Activated CD4-positive, alpha-beta T cell treated with anti-CD3 and anti-CD28 coated beads, Interleukin-2, amount 50 U/mL, for 24 hours (primary cell): Measurements from ENCODE around the gene SASS6.

ENCODE experiments used
- DNase-seq, 2 donors: peaks; one replicate each; pipeline ENCODE4 v3.0.0-alpha.2; 2020; ENCODE audit warnings: low read depth in 1 of 2, low spot score in 1 of 2

SASS6 gene

GRCh38 chr1:100132566-100133477 lies at the start of gene SASS6, which contains the start of gene TRMT13:
TSS of gene SASS6 (minus strand) at chr1:100132930. CDS start at chr1:100132814, 116 bp downstream.
TSS of gene TRMT13 (plus strand) at chr1:100133163. CDS start at chr1:100133169, 6 bp downstream.
- peak; percentile 82 to 93 for DNase-seq

- DNase-seq: no peak
Observed at GRCh38 chr1:100178091-100178490, 45.4 kb upstream of the SASS6 start, which contains the start of gene LRRC39. TSS of gene LRRC39 (minus strand) at chr1:100178256. CDS start at chr1:100168516, 9,740 bp downstream.

- DNase-seq: no peak
Observed at GRCh38 chr1:100177295-100178041, 44.7 kb upstream of the SASS6 start.

GRCh38 chr1:100168051-100168450 lies 35.3 kb upstream of the SASS6 start:
- DNase-seq: no peak

- no peak for DNase-seq
Observed at GRCh38 chr1:100164702-100165101, 32.0 kb upstream of the SASS6 start.

- no peak for DNase-seq
Observed at GRCh38 chr1:100164216-100164615, 31.5 kb upstream of the SASS6 start.

GRCh38 chr1:100162881-100163280 lies 30.2 kb upstream of the SASS6 start:
- DNase-seq: no peak

- DNase-seq: no peak
Observed at GRCh38 chr1:100152271-100152670, 19.5 kb upstream of the SASS6 start.

GRCh38 chr1:100151679-100152078 lies 18.9 kb upstream of the SASS6 start:
- no peak for DNase-seq

GRCh38 chr1:100147875-100148274 lies 15.1 kb upstream of the SASS6 start:
- no peak for DNase-seq

GRCh38 chr1:100146958-100147357 lies 14.2 kb upstream of the SASS6 start:
- DNase-seq: no peak

GRCh38 chr1:100145116-100145515 lies 12.4 kb upstream of the SASS6 start:
- no peak for DNase-seq

GRCh38 chr1:100142343-100142742 lies 9.6 kb upstream of the SASS6 start:
- DNase-seq: no peak

- no peak for DNase-seq
Observed at GRCh38 chr1:100141192-100141591, 8.5 kb upstream of the SASS6 start.

GRCh38 chr1:100137602-100138001 lies 4.9 kb upstream of the SASS6 start:
- DNase-seq: no peak

- no peak for DNase-seq
Observed at GRCh38 chr1:100134872-100135271, 2.1 kb upstream of the SASS6 start.

GRCh38 chr1:100131623-100132022 lies 1.1 kb downstream of the SASS6 start:
- DNase-seq: no peak

GRCh38 chr1:100130552-100131077 lies 2.1 kb downstream of the SASS6 start:
- DNase-seq: no peak

GRCh38 chr1:100127226-100127625 lies 5.5 kb downstream of the SASS6 start:
- DNase-seq: no peak

- no peak for DNase-seq
Observed at GRCh38 chr1:100122177-100122576, 10.6 kb downstream of the SASS6 start.

GRCh38 chr1:100115524-100115923 lies 17.2 kb downstream of the SASS6 start:
- no peak for DNase-seq
